DND-41 (cell line): ENCODE data around the gene KIAA0040.

Source experiments
- CTCF ChIP-seq: IDR thresholded peaks from 2 replicates; pipeline ENCODE4 v1.5.1; 2012; ENCODE audit warnings: borderline replicate concordance, low read length, moderate library complexity, mild to moderate bottlenecking; ENCODE audit not compliant: poor library complexity, severe bottlenecking; ENCODE audit errors: extremely low read depth
- EZH2 ChIP-seq: IDR thresholded peaks from 3 replicates; pipeline ENCODE4 v1.6.1; 2012; ENCODE audit warnings: borderline replicate concordance, low read depth, mild to moderate bottlenecking, moderate library complexity, low read length, inconsistent platforms; ENCODE audit not compliant: severe bottlenecking

DNA sequence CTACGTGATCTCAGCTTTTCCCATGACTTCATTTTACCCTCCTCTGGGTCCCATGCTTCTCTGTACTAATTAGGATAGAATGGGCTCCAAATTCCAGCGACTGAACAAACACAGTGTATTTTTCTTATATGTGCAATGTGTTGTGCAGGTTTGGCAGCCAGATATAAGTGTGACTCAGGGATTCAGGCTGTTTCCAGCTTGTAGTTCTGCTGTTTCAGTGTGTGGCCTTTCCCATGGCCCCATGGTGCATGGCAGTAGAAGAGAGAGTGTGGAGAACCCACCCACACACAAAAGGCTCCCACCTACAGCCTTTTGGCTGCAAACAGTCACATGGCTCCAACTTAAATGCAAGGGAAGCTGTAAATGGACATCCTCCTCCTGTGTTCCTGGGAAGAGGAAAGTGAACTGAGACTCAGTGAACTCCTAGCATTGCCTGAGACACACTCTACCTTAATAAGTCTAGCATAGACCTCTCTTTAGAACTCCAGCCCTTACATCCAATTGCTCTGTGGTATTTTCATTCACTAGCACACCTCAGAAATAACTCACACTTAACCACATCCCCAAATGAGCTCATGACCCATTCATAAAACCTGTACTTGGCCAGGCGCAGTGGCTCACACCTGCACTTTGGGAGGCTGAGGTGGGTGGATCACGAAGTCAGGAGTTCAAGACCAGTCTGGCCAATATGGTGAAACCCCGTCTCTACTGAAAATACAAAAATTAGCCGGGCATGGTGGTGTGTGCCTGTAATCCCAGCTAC, 58.7 kb downstream of the KIAA0040 start:
- TF ChIP-seq CTCF (no peak), EZH2 (no peak)
